Smooth muscle cell (in vitro differentiated cells): ENCODE results near the gene PPP2R1B. TPM values are rescaled to one million over a fixed set of nuclear protein-coding genes. Genes with fewer than 3 reads are reported as not detected.

Experiments
- DNase-seq: peaks from one replicate; lab custom pipeline; 2025; ENCODE audit not compliant: unreplicated experiment; lab: John Stamatoyannopoulos, UW
- H2AFZ ChIP-seq: fragments of 200-600 bp; sonication (generic); 2 replicates; pipeline ENCODE4 v1.6.0; 2016; ENCODE audit warnings: antibody characterized with exemption, low read depth, mild to moderate bottlenecking
- H3F3A ChIP-seq: fragments of 200-600 bp; sonication (generic); 2 replicates; pipeline ENCODE4 v1.6.0; 2017; ENCODE audit warnings: antibody characterized with exemption, low read depth
- H3K27ac ChIP-seq: fragments of 200-600 bp; sonication (generic); 2 replicates; pipeline ENCODE4 v1.5.1; 2016; ENCODE audit warnings: low read depth, mild to moderate bottlenecking
- H3K27me3 ChIP-seq: fragments of 200-600 bp; sonication (generic); 2 replicates; pipeline ENCODE4 v1.6.1; 2016; ENCODE audit warnings: low read depth, mild to moderate bottlenecking
- H3K36me3 ChIP-seq: fragments of 200-600 bp; sonication (generic); 2 replicates; pipeline ENCODE4 v1.5.1; 2016; ENCODE audit warnings: low read depth
- H3K4me1 ChIP-seq: fragments of 200-600 bp; sonication (generic); 2 replicates; pipeline ENCODE4 v1.5.1; 2016; ENCODE audit warnings: low read depth
- H3K4me2 ChIP-seq: fragments of 200-600 bp; sonication (generic); 2 replicates; pipeline ENCODE4 v1.6.0; 2016; ENCODE audit warnings: mild to moderate bottlenecking
- H3K4me3 ChIP-seq: fragments of 200-600 bp; sonication (generic); 2 replicates; pipeline ENCODE4 v1.5.1; 2016; ENCODE audit warnings: mild to moderate bottlenecking
- H3K79me2 ChIP-seq: fragments of 200-600 bp; sonication (generic); 2 replicates; pipeline ENCODE4 v1.6.0; 2016; ENCODE audit warnings: low read depth, mild to moderate bottlenecking
- H3K9ac ChIP-seq: fragments of 200-600 bp; sonication (generic); 2 replicates; pipeline ENCODE4 v1.6.0; 2016; ENCODE audit warnings: low read depth
- H3K9me3 ChIP-seq: fragments of 200-600 bp; sonication (generic); replicated peaks from 2 replicates; pipeline ENCODE4 v1.5.1; 2016; ENCODE audit warnings: low read depth
- H4K20me1 ChIP-seq: fragments of 200-600 bp; sonication (generic); 2 replicates; pipeline ENCODE4 v1.6.0; 2016; ENCODE audit warnings: low read depth
- WGBS: methylation state at CpG from one replicate; pipeline ENCODE4 v1.1.7; 2016; ENCODE audit warnings: low lambda C conversion rate; 5-methylcytosine and 5-hydroxymethylcytosine counted together
- polyA plus RNA-seq: library from polyadenylated mRNA; unstranded; fragments of >200 nt; fragmentation: Nextera tagmentation; extraction: Ambion mirVana; gene quantifications from 2 replicates; pipeline ENCODE4 v1.2.1, GENCODE V29; 2016
- total RNA-seq: library from RNA; depleted of rRNA; stranded (reverse); fragments of >200 nt; gene quantifications from 2 replicates; pipeline ENCODE4 v1.2.3, GENCODE V29; 2014
- TF ChIP-seq, protein P1 (sequence below): fragments of 200-600 bp; sonication (generic); IDR thresholded peaks from 2 replicates; pipeline ENCODE4 v1.5.1; 2017; ENCODE audit warnings: borderline replicate concordance, mild to moderate bottlenecking, antibody characterized with exemption; ENCODE audit not compliant: insufficient read depth, poor library complexity, severe bottlenecking

PPP2R1B gene
- total and polyA plus RNA-seq, 2 experiments from 2014 or later, result 13.1 to 29.5 TPM

DNA sequence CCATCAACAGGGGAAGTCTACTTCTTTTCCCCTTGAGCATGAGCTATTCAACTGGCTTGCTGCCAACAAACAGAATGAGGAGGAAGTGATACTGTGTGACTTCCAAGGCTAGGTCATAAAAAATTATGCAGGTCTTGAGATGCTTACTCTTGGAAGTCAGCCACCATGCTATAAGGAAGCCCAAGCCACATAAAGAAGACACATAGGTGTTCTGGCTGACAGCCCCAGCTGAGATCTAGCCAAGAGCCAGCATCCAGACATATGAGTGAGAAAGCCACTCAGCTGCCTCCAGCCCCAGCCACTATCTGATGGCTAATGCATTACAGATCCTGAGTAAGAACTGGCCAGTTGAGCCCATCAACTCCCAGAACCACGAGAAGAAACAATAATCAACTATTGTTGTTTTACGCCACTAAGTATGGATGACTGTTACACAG, 31.0 kb upstream of the PPP2R1B start:
- no peaks in the 10 kb centered on the region for H4K20me1 ChIP-seq
- H2AFZ ChIP-seq, result no peak overlapping the region
- H3K9ac ChIP-seq, result no peak overlapping the region
- no peaks in the 10 kb centered on the region for H3K4me1 ChIP-seq
- TF ChIP-seq, protein P1, sequence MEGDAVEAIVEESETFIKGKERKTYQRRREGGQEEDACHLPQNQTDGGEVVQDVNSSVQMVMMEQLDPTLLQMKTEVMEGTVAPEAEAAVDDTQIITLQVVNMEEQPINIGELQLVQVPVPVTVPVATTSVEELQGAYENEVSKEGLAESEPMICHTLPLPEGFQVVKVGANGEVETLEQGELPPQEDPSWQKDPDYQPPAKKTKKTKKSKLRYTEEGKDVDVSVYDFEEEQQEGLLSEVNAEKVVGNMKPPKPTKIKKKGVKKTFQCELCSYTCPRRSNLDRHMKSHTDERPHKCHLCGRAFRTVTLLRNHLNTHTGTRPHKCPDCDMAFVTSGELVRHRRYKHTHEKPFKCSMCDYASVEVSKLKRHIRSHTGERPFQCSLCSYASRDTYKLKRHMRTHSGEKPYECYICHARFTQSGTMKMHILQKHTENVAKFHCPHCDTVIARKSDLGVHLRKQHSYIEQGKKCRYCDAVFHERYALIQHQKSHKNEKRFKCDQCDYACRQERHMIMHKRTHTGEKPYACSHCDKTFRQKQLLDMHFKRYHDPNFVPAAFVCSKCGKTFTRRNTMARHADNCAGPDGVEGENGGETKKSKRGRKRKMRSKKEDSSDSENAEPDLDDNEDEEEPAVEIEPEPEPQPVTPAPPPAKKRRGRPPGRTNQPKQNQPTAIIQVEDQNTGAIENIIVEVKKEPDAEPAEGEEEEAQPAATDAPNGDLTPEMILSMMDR, result no peak
- H3K27me3 ChIP-seq, result no peaks in the 10 kb centered on the region
- peaks cover 11% of the 10 kb centered on the region for H3K36me3 ChIP-seq
- no peak overlapping the region for H3K27ac ChIP-seq
- H3K4me2 ChIP-seq, result no peak overlapping the region
- no peaks in the 10 kb centered on the region for H3K9me3 ChIP-seq
- peaks cover 25% of the 10 kb centered on the region for H3K79me2 ChIP-seq
- no peak for DNase-seq
- 82% methylated on average over 2 of the region's 2 CpGs for WGBS
- no peak overlapping the region for H3K4me3 ChIP-seq
- H3F3A ChIP-seq, result no peaks in the 10 kb centered on the region

- H3K9ac ChIP-seq, result no peak overlapping the region
Measured at GRCh38 chr11:111796696-111797095, 30.5 kb upstream of the PPP2R1B start.

GRCh38 chr11:111795334-111795985, 29.3 kb upstream of the PPP2R1B start:
- no peak for DNase-seq
- Histone ChIP-seq H3K9ac (no peak overlapping the region), H3K27ac (no peak overlapping the region), H3K4me2 (no peak overlapping the region), H3K4me3 (no peak overlapping the region), H3K4me1 (no peaks in the 10 kb centered on the region), H3F3A (no peaks in the 10 kb centered on the region), H4K20me1 (no peaks in the 10 kb centered on the region), H3K9me3 (no peaks in the 10 kb centered on the region), H3K36me3 (peaks cover 11% of the 10 kb centered on the region), H3K27me3 (no peaks in the 10 kb centered on the region), H2AFZ (no peak overlapping the region), H3K79me2 (peaks cover 14% of the 10 kb centered on the region)
- 98% methylated on average over 7 of the region's 7 CpGs for WGBS
- TF ChIP-seq, protein P1, result no peak

More at GRCh38 chr11:111796696-111797095, 30.5 kb upstream of the PPP2R1B start:
- Histone ChIP-seq H3K4me2 (no peak overlapping the region), H2AFZ (no peak overlapping the region), H4K20me1 (no peaks in the 10 kb centered on the region), H3K4me3 (no peak overlapping the region), H3K36me3 (peaks cover 11% of the 10 kb centered on the region), H3K4me1 (no peaks in the 10 kb centered on the region), H3K27ac (no peak overlapping the region), H3K9me3 (no peaks in the 10 kb centered on the region), H3K79me2 (peaks cover 21% of the 10 kb centered on the region), H3F3A (no peaks in the 10 kb centered on the region), H3K27me3 (no peaks in the 10 kb centered on the region)
- DNase-seq, result no peak
- TF ChIP-seq, protein P1, result no peak
- 93% methylated on average over 3 of the region's 3 CpGs for WGBS

- no peak overlapping the region for H3K27ac ChIP-seq
- no peaks in the 10 kb centered on the region for H3K4me1 ChIP-seq
- no peak overlapping the region for H3K4me3 ChIP-seq
- no peak for DNase-seq
- no peak overlapping the region for H3K9ac ChIP-seq
- H4K20me1 ChIP-seq, result no peaks in the 10 kb centered on the region
- H3K79me2 ChIP-seq, result peaks cover 12% of the 10 kb centered on the region
- WGBS, result 52% methylated on average over 5 of the region's 5 CpGs
- peaks cover 11% of the 10 kb centered on the region for H3K36me3 ChIP-seq
- H3F3A ChIP-seq, result no peaks in the 10 kb centered on the region
- no peak overlapping the region for H3K4me2 ChIP-seq
- H3K27me3 ChIP-seq, result no peaks in the 10 kb centered on the region
- TF ChIP-seq, protein P1, result no peak
- no peak overlapping the region for H2AFZ ChIP-seq
- no peaks in the 10 kb centered on the region for H3K9me3 ChIP-seq
Measured at GRCh38 chr11:111793863-111794262, 27.7 kb upstream of the PPP2R1B start.
